Esophagus squamous epithelium (tissue), 4 donors: ENCODE data around the gene TUBGCP2.

Experiments
- CTCF ChIP-seq, 6 experiments: fragments of 450-650 bp in 4 of 6; fragments of 200-600 bp in 2 of 6; sonication (generic) in 2 of 6; IDR thresholded peaks; one replicate each; pipeline ENCODE4 v1.5.1; 2016 to 2019; ENCODE audit warnings: antibody characterized with exemption in 6 of 6, mild to moderate bottlenecking in 4 of 6, moderate library complexity in 4 of 6
- POLR2A ChIP-seq, 4 donors: fragments of 450-650 bp; IDR thresholded peaks; one replicate each; pipeline ENCODE4 v1.6.1; 2017; ENCODE audit warnings: antibody characterized with exemption in 4 of 4, mild to moderate bottlenecking in 4 of 4, moderate library complexity in 3 of 4

- TF ChIP-seq CTCF (IDR thresholded peaks at IDR 0.05), result no peak
- no peak for TF ChIP-seq POLR2A (IDR thresholded peaks at IDR 0.05)
Observed at GRCh38 chr10:133326745-133327650, 18.3 kb upstream of the TUBGCP2 start.
